ENCODE results near the gene TROAP. TPM values are rescaled to one million over a fixed set of nuclear protein-coding genes. Genes with fewer than 3 reads are reported as not detected.

TROAP gene
- total RNA-seq, 2 experiments from 2014 or later: 141 to 150 TPM

DNA sequence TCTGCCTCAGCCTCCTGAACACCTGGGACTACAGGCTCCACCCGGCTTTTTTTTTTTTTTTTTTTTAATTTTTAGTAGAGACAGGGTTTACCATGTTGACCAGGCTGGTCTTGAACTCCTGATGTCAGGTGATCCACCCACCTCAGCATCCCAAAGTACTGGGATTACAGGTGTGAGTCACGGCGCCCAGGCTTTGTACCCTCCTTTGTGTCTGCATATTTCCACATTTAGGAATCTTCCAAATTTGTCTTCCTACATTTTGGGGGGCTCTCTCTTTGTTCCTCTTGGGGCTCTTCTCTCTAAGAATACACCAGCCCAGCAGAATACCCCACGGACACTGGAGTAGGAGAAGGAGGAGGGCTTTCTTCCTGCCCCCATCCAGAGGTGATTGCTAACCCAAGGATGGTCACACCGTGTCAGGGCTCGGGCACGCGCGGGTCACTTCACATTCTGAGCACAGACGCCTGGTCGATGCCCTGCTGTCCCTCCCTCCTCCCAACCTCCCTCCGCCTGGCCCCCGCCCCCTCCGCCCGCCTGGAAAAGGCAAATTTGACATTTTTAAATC is 21.5 kb downstream of the TROAP start:
- ChIA-PET CTCF (ENCODE audit: unreplicated experiment) (no interaction called here), POLR2A (interaction anchor here (0.7 kb wide), 1 partner anchor 41 kb away, joined by 3 read pairs; no protein-coding TSS in a partner anchor)
- H3K4me2 ChIP-seq (ENCODE audit: low read length): peak overlapping the region; percentile 54
- TF ChIP-seq, protein P1, sequence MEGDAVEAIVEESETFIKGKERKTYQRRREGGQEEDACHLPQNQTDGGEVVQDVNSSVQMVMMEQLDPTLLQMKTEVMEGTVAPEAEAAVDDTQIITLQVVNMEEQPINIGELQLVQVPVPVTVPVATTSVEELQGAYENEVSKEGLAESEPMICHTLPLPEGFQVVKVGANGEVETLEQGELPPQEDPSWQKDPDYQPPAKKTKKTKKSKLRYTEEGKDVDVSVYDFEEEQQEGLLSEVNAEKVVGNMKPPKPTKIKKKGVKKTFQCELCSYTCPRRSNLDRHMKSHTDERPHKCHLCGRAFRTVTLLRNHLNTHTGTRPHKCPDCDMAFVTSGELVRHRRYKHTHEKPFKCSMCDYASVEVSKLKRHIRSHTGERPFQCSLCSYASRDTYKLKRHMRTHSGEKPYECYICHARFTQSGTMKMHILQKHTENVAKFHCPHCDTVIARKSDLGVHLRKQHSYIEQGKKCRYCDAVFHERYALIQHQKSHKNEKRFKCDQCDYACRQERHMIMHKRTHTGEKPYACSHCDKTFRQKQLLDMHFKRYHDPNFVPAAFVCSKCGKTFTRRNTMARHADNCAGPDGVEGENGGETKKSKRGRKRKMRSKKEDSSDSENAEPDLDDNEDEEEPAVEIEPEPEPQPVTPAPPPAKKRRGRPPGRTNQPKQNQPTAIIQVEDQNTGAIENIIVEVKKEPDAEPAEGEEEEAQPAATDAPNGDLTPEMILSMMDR (conservative IDR thresholded peaks at IDR 0.05; ENCODE audit: low read length): no peak
- no peak for TF ChIP-seq EZH2phosphoT487 (IDR thresholded peaks at IDR 0.05; ENCODE audit: borderline replicate concordance, low read depth, low read length)
- H4K20me1 ChIP-seq (ENCODE audit: insufficient read depth, low read length): no peaks in the 10 kb centered on the region
- BruUV-seq (replicated peaks): no TSS peak
- intact Hi-C loops (cut with micrococcal nuclease; ENCODE audit: unreplicated experiment): loop anchor here (5.0 kb wide), 1 partner anchor 157 kb away; the partner anchor contains the start of gene TUBA1A
- peak overlapping the region; percentile 13 for H3K4me3 ChIP-seq (ENCODE audit: low read depth, low read length, poor library complexity, severe bottlenecking)
- no peaks in the 10 kb centered on the region for H3K9me3 ChIP-seq (ENCODE audit: low read length)
- DNase-seq (ENCODE audit: low spot score): no peak
- H3K79me2 ChIP-seq (ENCODE audit: insufficient read depth, low read depth, low read length): no peaks in the 10 kb centered on the region
- no peak overlapping the region for H2AFZ ChIP-seq (ENCODE audit: low read length)
- peaks cover 55% of the 10 kb centered on the region for H3K4me1 ChIP-seq (ENCODE audit: insufficient read depth, low read length, poor library complexity, severe bottlenecking)
- H3K9me2 ChIP-seq (ENCODE audit: insufficient read depth, low read length): no peaks in the 10 kb centered on the region
- no peaks in the 10 kb centered on the region for H3K36me3 ChIP-seq (ENCODE audit: insufficient read depth, low read length)
- no peak overlapping the region for H3K27ac ChIP-seq (ENCODE audit: low read depth, low read length, poor library complexity, severe bottlenecking)

DNA sequence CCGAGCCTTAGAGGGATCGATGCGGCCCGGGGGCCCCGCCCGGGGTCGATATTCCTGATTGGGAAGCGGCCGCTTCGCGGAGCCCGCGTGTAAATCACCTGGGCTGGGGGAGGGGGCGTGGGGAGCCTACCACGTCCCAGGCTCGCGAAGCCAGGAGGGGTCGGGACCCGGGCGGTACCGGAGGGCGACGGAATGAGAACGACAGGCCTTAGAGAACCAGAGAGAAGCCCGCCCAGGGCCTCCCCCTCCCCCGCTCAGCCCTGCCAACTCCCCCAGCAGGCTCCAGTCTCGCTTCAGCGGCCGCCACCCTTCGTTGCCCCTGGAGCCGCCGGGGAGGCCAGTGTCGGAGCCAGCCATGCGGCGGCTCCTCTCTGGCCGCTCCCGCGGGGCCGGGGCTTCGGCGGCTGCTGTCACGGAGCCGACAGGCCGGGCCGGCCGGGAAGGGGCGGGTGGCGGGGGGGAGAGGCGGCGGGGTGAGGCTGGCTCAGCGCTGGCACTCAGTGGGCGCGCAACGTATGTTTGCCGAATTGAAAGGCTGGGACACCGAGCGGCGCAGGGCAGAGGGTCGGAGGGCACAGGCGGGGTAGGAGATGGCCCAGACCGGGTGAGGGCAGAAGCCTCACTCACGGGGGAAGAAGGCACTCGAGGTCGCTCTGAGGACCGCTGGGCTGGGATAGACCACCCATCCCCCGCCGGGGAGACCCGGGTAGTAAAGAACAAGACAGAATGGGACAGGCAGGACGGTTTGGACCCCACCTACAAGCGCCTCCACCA is 22.2 kb downstream of the TROAP start:
- Histone ChIP-seq H3K36me3 (ENCODE audit: insufficient read depth, low read length) (no peaks in the 10 kb centered on the region), H4K20me1 (ENCODE audit: insufficient read depth, low read length) (no peaks in the 10 kb centered on the region), H3K4me3 (ENCODE audit: low read depth, low read length, poor library complexity, severe bottlenecking) (peak overlapping the region; percentile 63), H2AFZ (ENCODE audit: low read length) (peak overlapping the region; percentile 58; the same call in 1 of the 2 replicates), H3K9me2 (ENCODE audit: insufficient read depth, low read length) (no peaks in the 10 kb centered on the region), H3K4me1 (ENCODE audit: insufficient read depth, low read length, poor library complexity, severe bottlenecking) (peaks cover 55% of the 10 kb centered on the region), H3K9me3 (ENCODE audit: low read length) (no peaks in the 10 kb centered on the region), H3K79me2 (ENCODE audit: insufficient read depth, low read depth, low read length) (no peaks in the 10 kb centered on the region), H3K4me2 (ENCODE audit: low read length) (peak overlapping the region; percentile 88), H3K27ac (ENCODE audit: low read depth, low read length, poor library complexity, severe bottlenecking) (no peak overlapping the region)
- DNase-seq (ENCODE audit: low spot score): peak; percentile 79
- CTCF ChIA-PET (ENCODE audit: unreplicated experiment): no interaction called here
- no peak for TF ChIP-seq EZH2phosphoT487 (IDR thresholded peaks at IDR 0.05; ENCODE audit: borderline replicate concordance, low read depth, low read length)
- TF ChIP-seq, protein P1 (conservative IDR thresholded peaks at IDR 0.05; ENCODE audit: low read length): no peak
- intact Hi-C loops (cut with micrococcal nuclease; ENCODE audit: unreplicated experiment): loop anchor here (5.0 kb wide), 1 partner anchor 158 kb away; the partner anchor contains the start of gene TUBA1A
- no TSS peak for BruUV-seq (replicated peaks)
- POLR2A ChIA-PET: no interaction called here

Data from OCI-LY7 (cell line).